Uterus (tissue), 4 donors: ENCODE results near the gene THSD4. TPM values are rescaled to one million over a fixed set of nuclear protein-coding genes. Genes with fewer than 3 reads are reported as not detected.

Source experiments
- DNase-seq, 2 donors: peaks; one replicate each; pipeline ENCODE4 v3.0.0-alpha.2; 2019 to 2020
- H3K27ac ChIP-seq, 2 donors: fragments of 200-600 bp; sonication (generic); 1 replicate in 1 of 2; 2 replicates in 1 of 2; pipeline ENCODE4 v1.5.1; 2016 to 2018
- H3K27me3 ChIP-seq, 2 donors: fragments of 200-600 bp; sonication (generic); one replicate each; pipeline ENCODE4 v1.5.1; 2018 to 2019; ENCODE audit warnings: control low read depth in 1 of 2
- H3K36me3 ChIP-seq, 2 donors: fragments of 200-600 bp; sonication (generic); one replicate each; pipeline ENCODE4 v1.5.1; 2019; ENCODE audit warnings: control low read depth in 1 of 2
- H3K4me1 ChIP-seq, 2 donors: fragments of 200-600 bp; sonication (generic); one replicate each; pipeline ENCODE4 v1.5.1; 2018 to 2019; ENCODE audit warnings: control low read depth in 1 of 2
- H3K4me3 ChIP-seq, 2 donors: fragments of 200-600 bp; sonication (generic); 1 replicate in 1 of 2; 2 replicates in 1 of 2; pipeline ENCODE4 v1.5.1; 2018 to 2019; ENCODE audit warnings: mild to moderate bottlenecking in 1 of 2
- H3K9me3 ChIP-seq, 2 donors: fragments of 200-600 bp; sonication (generic); one replicate each; pipeline ENCODE4 v1.5.1; 2019; ENCODE audit warnings: control low read depth in 1 of 2
- POLR2A ChIP-seq, 2 donors: fragments of 450-650 bp; IDR thresholded peaks; one replicate each; pipeline ENCODE4 v1.6.1; 2016; ENCODE audit warnings: antibody characterized with exemption in 2 of 2, mild to moderate bottlenecking in 1 of 2, moderate library complexity in 1 of 2
- intact Hi-C: fragments of 100-400 bp; cut with DNase I; formaldehyde crosslinking; loops from one replicate; pipeline ENCODE4 v1.15.1; 2023; ENCODE audit warnings: low total_unique reads
- total RNA-seq, 4 donors: library from RNA; depleted of rRNA in 3 of 4; stranded (reverse); fragments of >200 nt in 3 of 4; gene quantifications; one replicate each; pipeline versions ENCODE4 v1.1.0 to v1.2.4, GENCODE V29; 2014 to 2023
- TF ChIP-seq, protein P1 (sequence below), 4 experiments: fragments of 200-600 bp in 2 of 4; fragments of 450-650 bp in 2 of 4; sonication (generic) in 2 of 4; IDR thresholded peaks; one replicate each; pipeline ENCODE4 v1.5.1; 2016 to 2019; ENCODE audit warnings: antibody characterized with exemption in 4 of 4, mild to moderate bottlenecking in 2 of 4, moderate library complexity in 1 of 4
- donor health status: DM: yes; HTN: yes; CAD: no.

THSD4 gene
- total RNA-seq, 4 donors from 2014 or later = 7.1 to 144 (median 35.4) TPM

DNA sequence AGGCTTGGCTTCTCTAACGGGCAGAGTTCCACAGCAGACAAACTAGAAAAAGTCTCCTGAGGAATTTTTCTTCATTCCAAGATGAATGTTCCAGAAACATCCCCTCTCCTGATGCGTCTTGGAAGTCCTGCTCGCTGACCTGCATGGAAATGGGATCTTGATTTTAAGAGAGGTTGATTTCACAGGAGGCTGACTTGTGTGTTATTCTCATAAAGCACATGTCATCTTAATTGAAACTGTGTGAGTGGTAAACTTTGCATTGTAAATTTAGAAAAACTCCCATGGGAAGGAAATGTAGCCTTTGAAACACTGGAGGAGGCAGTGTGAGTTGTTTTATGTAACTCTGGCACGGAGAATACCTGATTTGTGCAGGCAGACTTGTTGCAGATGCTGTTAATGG lies 357.3 kb downstream of the THSD4 start:
- Histone ChIP-seq H3K27me3 (no peaks in the 10 kb centered on the region), H3K4me3 (no peak overlapping the region), H3K4me1 (no peaks in the 10 kb centered on the region), H3K9me3 (no peaks in the 10 kb centered on the region), H3K27ac (peak overlapping the region; percentile 46 to 71), H3K36me3 (no peaks in the 10 kb centered on the region)
- TF ChIP-seq, protein P1, sequence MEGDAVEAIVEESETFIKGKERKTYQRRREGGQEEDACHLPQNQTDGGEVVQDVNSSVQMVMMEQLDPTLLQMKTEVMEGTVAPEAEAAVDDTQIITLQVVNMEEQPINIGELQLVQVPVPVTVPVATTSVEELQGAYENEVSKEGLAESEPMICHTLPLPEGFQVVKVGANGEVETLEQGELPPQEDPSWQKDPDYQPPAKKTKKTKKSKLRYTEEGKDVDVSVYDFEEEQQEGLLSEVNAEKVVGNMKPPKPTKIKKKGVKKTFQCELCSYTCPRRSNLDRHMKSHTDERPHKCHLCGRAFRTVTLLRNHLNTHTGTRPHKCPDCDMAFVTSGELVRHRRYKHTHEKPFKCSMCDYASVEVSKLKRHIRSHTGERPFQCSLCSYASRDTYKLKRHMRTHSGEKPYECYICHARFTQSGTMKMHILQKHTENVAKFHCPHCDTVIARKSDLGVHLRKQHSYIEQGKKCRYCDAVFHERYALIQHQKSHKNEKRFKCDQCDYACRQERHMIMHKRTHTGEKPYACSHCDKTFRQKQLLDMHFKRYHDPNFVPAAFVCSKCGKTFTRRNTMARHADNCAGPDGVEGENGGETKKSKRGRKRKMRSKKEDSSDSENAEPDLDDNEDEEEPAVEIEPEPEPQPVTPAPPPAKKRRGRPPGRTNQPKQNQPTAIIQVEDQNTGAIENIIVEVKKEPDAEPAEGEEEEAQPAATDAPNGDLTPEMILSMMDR (IDR thresholded peaks at IDR 0.05) = no peak
- TF ChIP-seq POLR2A (IDR thresholded peaks at IDR 0.05) = no peak
- intact Hi-C loops = no loop called here
- DNase-seq = no peak

DNA sequence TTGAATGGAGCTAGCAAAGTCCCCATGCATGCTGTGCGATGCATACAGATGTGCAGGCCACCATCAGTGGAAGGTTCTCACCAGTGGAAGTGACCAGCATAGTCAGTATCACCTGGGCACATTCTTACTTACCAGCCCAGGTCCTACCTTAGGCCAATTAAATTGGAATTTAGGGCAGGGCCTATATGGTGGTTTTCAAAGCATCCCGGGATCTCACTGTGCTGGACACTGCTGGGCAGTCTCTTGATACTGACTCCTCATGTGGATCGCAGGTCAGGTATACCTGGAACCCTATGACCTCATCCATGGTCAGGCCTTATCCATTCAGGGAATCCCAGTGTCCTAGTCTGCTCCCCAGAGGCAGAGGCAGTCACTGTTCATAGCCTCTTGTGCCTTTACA lies 358.5 kb downstream of the THSD4 start:
- Histone ChIP-seq H3K27ac (no peak overlapping the region), H3K4me1 (no peaks in the 10 kb centered on the region), H3K36me3 (no peaks in the 10 kb centered on the region), H3K4me3 (no peak overlapping the region), H3K9me3 (no peaks in the 10 kb centered on the region), H3K27me3 (no peaks in the 10 kb centered on the region)
- intact Hi-C loops = no loop called here
- TF ChIP-seq, protein P1 (IDR thresholded peaks at IDR 0.05) = no peak
- no peak for TF ChIP-seq POLR2A (IDR thresholded peaks at IDR 0.05)
- DNase-seq = no peak

DNA sequence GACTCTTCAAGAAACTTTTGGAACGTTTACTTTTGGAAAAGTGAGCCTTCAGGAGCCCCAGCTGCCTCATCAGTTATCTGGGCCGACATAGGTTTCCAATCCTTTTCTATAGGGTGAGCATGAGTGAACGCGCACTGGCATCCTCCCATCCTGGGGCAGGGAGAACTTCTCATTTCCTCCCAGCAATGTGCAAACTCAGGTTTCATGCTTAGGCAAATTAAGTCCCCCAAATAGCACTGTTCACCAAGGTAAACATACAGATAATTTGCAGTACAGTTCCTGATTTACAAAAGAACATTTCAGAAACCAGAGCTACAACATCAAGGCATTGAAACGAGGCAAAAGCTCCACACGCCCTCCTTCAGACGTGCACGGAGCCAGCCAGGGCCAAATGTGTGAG lies 361.6 kb downstream of the THSD4 start:
- DNase-seq = no peak
- H3K4me3 ChIP-seq = no peak overlapping the region
- no peak overlapping the region for H3K27ac ChIP-seq
- no peaks in the 10 kb centered on the region for H3K9me3 ChIP-seq
- no peaks in the 10 kb centered on the region for H3K27me3 ChIP-seq
- no peaks in the 10 kb centered on the region for H3K36me3 ChIP-seq
- TF ChIP-seq, protein P1 (IDR thresholded peaks at IDR 0.05) = no peak
- no peak for TF ChIP-seq POLR2A (IDR thresholded peaks at IDR 0.05)
- no peaks in the 10 kb centered on the region for H3K4me1 ChIP-seq
- intact Hi-C loops = no loop called here

DNA sequence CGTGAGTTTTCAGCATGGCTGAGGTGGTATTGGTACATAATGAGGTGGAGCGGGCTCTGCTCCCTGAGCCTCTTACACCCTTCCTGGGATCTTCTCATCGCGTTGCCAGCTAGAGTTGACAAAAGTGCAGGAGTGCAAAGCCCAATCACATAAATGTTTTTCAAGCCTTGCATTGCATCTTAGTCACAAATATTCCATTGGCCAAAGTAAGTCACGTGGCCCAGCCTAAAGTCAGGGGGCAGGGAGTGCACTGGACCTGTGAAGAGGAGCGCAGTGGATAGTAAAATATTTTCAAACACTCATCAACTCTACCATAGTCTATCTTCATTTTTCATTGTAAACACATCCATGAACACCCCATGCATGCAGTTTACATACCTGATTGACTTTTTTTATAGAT lies 365.3 kb downstream of the THSD4 start:
- Histone ChIP-seq H3K4me3 (no peak overlapping the region), H3K36me3 (no peaks in the 10 kb centered on the region), H3K27me3 (no peaks in the 10 kb centered on the region), H3K4me1 (no peaks in the 10 kb centered on the region), H3K9me3 (no peaks in the 10 kb centered on the region), H3K27ac (no peak overlapping the region)
- intact Hi-C loops = no loop called here
- no peak for DNase-seq
- no peak for TF ChIP-seq POLR2A (IDR thresholded peaks at IDR 0.05)
- TF ChIP-seq, protein P1 (IDR thresholded peaks at IDR 0.05) = no peak

DNA sequence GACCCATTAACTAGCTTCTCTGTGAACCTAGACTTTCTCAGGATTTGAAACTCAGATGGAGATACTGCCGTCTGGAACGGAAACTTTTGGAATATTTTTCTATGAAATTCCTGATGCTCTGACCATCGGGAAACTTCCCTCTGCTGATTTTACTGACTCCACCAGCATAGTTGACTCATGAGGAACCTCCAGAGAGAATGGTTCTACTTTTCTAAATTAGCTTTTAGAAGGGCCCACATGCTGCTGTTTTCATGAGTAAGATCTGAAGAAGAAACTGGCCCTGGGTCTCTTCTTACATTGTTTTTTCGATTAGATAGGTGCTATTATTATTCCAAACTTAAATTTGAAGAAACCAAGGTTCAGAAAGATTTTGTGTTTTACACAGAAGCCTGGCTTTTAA lies 368.8 kb downstream of the THSD4 start:
- Histone ChIP-seq H3K9me3 (no peaks in the 10 kb centered on the region), H3K27me3 (no peaks in the 10 kb centered on the region), H3K27ac (no peak overlapping the region), H3K4me1 (no peaks in the 10 kb centered on the region), H3K4me3 (no peak overlapping the region), H3K36me3 (no peaks in the 10 kb centered on the region)
- no peak for DNase-seq
- TF ChIP-seq, protein P1 (IDR thresholded peaks at IDR 0.05) = no peak
- no peak for TF ChIP-seq POLR2A (IDR thresholded peaks at IDR 0.05)
- intact Hi-C loops = no loop called here
